Parathyroid adenoma (tissue), 2 donors: ENCODE measurements around the gene GRIK2.

Experiments used
- H2AFZ ChIP-seq: fragments of 300-600 bp; sonication (generic); one replicate; pipeline ENCODE4 v1.7.0; 2017; ENCODE audit warnings: antibody characterized with exemption, mild to moderate bottlenecking
- H3K27ac ChIP-seq: fragments of 300-600 bp; sonication (generic); one replicate; pipeline ENCODE4 v1.7.0; 2017
- H3K27me3 ChIP-seq: fragments of 300-600 bp; sonication (generic); one replicate; pipeline ENCODE4 v1.7.0; 2017; ENCODE audit warnings: low read length; ENCODE audit not compliant: control insufficient read depth, insufficient read depth
- H3K36me3 ChIP-seq: fragments of 300-600 bp; sonication (generic); one replicate; pipeline ENCODE4 v1.7.0; 2017; ENCODE audit warnings: low read length; ENCODE audit not compliant: control insufficient read depth, insufficient read depth
- H3K4me1 ChIP-seq: fragments of 300-600 bp; sonication (generic); one replicate; pipeline ENCODE4 v1.7.0; 2017; ENCODE audit warnings: control low read depth
- H3K4me2 ChIP-seq: fragments of 300-600 bp; sonication (generic); one replicate; pipeline ENCODE4 v1.7.0; 2017; ENCODE audit warnings: low read length
- H3K4me3 ChIP-seq: fragments of 300-600 bp; sonication (generic); one replicate; pipeline ENCODE4 v1.7.0; 2017; ENCODE audit warnings: low read depth, low read length
- H3K79me2 ChIP-seq: fragments of 300-600 bp; sonication (generic); one replicate; pipeline ENCODE4 v1.7.0; 2017; ENCODE audit warnings: control low read depth
- H3K9ac ChIP-seq: fragments of 300-600 bp; sonication (generic); one replicate; pipeline ENCODE4 v1.7.0; 2017; ENCODE audit warnings: mild to moderate bottlenecking
- H3K9me3 ChIP-seq: fragments of 300-600 bp; sonication (generic); one replicate; pipeline ENCODE4 v1.7.0; 2017; ENCODE audit warnings: low read length; ENCODE audit not compliant: control insufficient read depth
- CTCF ChIP-seq: fragments of 300-600 bp; sonication (generic); IDR thresholded peaks from one replicate; pipeline ENCODE4 v1.7.0; 2017; ENCODE audit warnings: antibody characterized with exemption, mild to moderate bottlenecking
- donor health status: primary hyperparathyroidism.

Gene GRIK2

GRCh38 chr6:101429845-101430244 is 36.3 kb downstream of the GRIK2 start:
- no peak overlapping the region for H3K4me2 ChIP-seq
- no peak overlapping the region for H3K27ac ChIP-seq
- no peaks in the 10 kb centered on the region for H3K27me3 ChIP-seq
- H3K9me3 ChIP-seq, result no peaks in the 10 kb centered on the region
- no peaks in the 10 kb centered on the region for H3K4me1 ChIP-seq
- TF ChIP-seq CTCF, result no peak
- H3K79me2 ChIP-seq, result no peaks in the 10 kb centered on the region
- no peaks in the 10 kb centered on the region for H3K36me3 ChIP-seq
- H2AFZ ChIP-seq, result no peak overlapping the region
- H3K4me3 ChIP-seq, result no peak overlapping the region
- no peak overlapping the region for H3K9ac ChIP-seq

- Histone ChIP-seq H3K9ac (no peak overlapping the region), H3K27ac (no peak overlapping the region), H3K79me2 (no peaks in the 10 kb centered on the region), H3K4me1 (no peaks in the 10 kb centered on the region), H3K4me2 (no peak overlapping the region), H3K4me3 (no peak overlapping the region), H3K27me3 (no peaks in the 10 kb centered on the region), H3K36me3 (no peaks in the 10 kb centered on the region), H2AFZ (no peak overlapping the region), H3K9me3 (no peaks in the 10 kb centered on the region)
- no peak for TF ChIP-seq CTCF
Observed at GRCh38 chr6:101433141-101433540, 39.6 kb downstream of the GRIK2 start.

GRCh38 chr6:101434601-101435000 is 41.1 kb downstream of the GRIK2 start:
- no peak overlapping the region for H3K4me2 ChIP-seq
- H3K9ac ChIP-seq, result no peak overlapping the region
- no peaks in the 10 kb centered on the region for H3K27me3 ChIP-seq

GRCh38 chr6:101435038-101435437 is 41.5 kb downstream of the GRIK2 start:
- no peak overlapping the region for H2AFZ ChIP-seq
- H3K4me1 ChIP-seq, result no peaks in the 10 kb centered on the region
- no peak for TF ChIP-seq CTCF
- H3K4me3 ChIP-seq, result no peak overlapping the region
- no peak overlapping the region for H3K4me2 ChIP-seq
- H3K27me3 ChIP-seq, result no peaks in the 10 kb centered on the region
- no peaks in the 10 kb centered on the region for H3K9me3 ChIP-seq
- H3K27ac ChIP-seq, result no peak overlapping the region
- H3K79me2 ChIP-seq, result no peaks in the 10 kb centered on the region
- no peak overlapping the region for H3K9ac ChIP-seq
- no peaks in the 10 kb centered on the region for H3K36me3 ChIP-seq

More at GRCh38 chr6:101434601-101435000, 41.1 kb downstream of the GRIK2 start:
- no peak overlapping the region for H3K4me3 ChIP-seq
- TF ChIP-seq CTCF, result no peak
- no peaks in the 10 kb centered on the region for H3K36me3 ChIP-seq
- H3K9me3 ChIP-seq, result no peaks in the 10 kb centered on the region
- H3K79me2 ChIP-seq, result no peaks in the 10 kb centered on the region
- no peak overlapping the region for H3K27ac ChIP-seq
- H2AFZ ChIP-seq, result no peak overlapping the region
- H3K4me1 ChIP-seq, result no peaks in the 10 kb centered on the region

- Histone ChIP-seq H2AFZ (no peak overlapping the region), H3K79me2 (no peaks in the 10 kb centered on the region), H3K4me2 (no peak overlapping the region), H3K27me3 (no peaks in the 10 kb centered on the region), H3K27ac (no peak overlapping the region), H3K9me3 (no peaks in the 10 kb centered on the region), H3K9ac (no peak overlapping the region), H3K36me3 (no peaks in the 10 kb centered on the region), H3K4me1 (no peaks in the 10 kb centered on the region), H3K4me3 (no peak overlapping the region)
- no peak for TF ChIP-seq CTCF
Observed at GRCh38 chr6:101439790-101440189, 46.3 kb downstream of the GRIK2 start.
